HG03139 (cell line): Measurements from ENCODE around the gene C2CD5.
A peak's percentile ranks its signal among the peaks of the same experiment; 100 is the strongest.

ENCODE experiments used
- ATAC-seq: cut with Tn5 transposase; IDR thresholded peaks from one replicate; pipeline ENCODE4 v1.9.1; 2021; ENCODE audit not compliant: unreplicated experiment

The C2CD5 gene

DNA sequence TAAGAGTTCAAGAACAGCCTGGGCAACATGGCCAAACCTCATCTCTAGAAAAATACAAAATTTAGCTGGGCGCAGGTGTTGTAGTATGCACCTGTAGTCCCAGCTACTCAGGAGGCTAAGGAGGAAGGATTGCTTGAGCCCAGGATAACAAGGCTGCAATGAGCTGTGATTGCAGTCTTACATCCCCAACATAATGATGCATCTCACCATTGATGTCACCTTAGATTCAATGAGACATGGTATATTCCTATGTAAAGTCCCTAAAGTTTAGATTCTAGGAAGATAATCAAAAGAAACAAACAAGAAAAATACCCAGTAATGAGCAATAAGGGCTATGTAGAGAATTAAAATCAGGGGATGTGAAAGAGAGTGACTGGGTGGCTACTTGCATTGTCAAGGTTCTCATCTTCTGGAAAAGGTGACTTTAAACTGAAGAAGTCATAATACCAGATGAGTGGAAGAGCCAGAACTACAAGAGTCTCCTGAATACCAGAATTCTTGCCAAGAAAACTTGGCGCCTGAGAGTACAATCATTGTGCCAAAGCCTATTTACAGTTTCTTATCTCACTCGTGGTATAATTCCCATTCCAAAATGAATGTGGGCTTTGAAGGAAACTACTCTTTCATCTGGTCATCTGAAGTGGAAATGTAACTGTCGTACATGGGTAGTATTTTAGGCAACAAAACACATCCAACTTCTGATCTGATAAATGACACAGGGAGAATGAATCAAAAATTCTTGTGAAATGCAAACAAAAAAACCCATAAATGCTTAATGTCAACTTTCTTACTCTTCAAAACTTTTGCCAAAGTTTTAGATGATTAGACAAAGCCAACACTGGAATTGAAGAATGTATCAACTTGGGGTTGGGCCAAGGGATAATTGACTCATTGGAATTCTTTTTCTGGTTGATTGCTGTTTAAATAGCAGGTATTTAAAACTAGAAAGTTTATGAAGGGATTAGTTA is 128.7 kb downstream of the C2CD5 start:
- ATAC-seq, result no peak

DNA sequence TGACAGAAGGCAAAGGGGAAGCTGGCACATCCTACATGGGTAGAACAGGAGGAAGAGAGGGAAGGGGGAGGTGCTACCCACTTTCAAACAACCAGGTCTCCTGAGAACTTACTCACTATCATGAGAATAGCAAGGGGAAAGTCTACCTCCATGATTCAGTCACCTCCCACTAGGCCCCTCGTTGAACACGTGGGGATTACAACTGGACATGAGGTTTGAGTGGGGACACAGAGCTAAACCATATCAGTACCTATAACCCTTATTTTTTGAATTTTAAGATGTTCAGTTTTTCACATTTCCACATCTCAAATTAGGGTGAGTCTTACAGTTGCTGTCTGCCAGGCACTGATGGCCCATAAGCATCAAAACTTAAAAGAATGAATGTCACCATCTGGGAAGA is 129.6 kb downstream of the C2CD5 start:
- no peak for ATAC-seq

DNA sequence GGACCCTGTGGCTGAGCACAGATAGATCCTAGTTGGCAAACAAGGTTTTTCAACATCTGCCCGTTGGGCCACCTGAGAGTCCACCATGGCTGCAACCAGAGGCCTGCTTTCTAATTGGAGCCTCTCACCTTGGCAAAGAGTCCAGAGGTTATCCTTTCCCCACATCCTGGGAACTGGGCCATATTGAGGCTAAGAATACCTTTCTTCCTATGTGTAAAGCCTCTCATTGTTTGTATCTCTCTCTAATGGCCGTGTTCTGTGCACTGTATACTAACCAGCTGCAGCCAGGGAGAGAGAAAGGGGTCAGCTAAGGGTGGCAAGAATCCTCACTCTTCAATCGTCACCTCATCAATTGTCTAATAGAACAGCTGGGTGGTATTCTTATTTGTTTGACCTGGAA is 130.8 kb downstream of the C2CD5 start:
- ATAC-seq, result no peak

DNA sequence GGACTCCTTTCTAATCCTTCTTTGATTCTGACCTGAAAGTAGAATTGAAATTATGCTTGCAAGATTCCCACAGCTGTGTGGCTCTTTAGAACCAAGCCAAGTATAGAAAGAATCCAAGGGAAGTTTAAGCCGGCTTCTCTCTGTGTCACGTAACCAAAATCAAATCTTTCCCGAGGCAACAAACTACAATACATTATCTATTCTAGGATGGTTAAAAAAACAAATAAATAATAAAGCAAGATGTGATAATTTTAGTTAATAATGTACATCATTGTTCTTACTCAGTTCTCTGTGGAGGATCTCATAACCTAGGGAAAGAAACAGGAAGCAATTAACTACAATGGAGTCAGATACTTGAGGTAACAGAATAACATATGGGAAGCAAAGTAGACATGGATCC is 131.8 kb downstream of the C2CD5 start:
- no peak for ATAC-seq

DNA sequence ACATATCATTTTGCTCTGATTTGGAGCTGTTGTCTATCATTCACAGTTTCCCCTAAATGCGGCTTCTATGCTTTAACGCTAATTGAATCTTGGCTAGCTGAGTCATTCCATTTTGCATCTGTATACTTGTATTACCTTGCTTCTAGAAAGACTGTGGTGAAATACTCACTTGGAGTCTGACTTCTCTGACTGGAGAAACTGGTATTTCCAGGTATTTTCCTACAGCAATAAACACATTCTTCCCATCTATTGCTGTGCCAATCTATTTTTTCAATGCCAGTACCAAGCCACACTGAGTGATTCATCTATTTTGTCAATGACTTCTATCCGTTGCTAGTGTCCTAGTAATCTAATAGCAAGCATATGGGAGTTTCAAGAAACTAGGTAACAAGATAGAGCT is 133.9 kb downstream of the C2CD5 start:
- no peak for ATAC-seq

DNA sequence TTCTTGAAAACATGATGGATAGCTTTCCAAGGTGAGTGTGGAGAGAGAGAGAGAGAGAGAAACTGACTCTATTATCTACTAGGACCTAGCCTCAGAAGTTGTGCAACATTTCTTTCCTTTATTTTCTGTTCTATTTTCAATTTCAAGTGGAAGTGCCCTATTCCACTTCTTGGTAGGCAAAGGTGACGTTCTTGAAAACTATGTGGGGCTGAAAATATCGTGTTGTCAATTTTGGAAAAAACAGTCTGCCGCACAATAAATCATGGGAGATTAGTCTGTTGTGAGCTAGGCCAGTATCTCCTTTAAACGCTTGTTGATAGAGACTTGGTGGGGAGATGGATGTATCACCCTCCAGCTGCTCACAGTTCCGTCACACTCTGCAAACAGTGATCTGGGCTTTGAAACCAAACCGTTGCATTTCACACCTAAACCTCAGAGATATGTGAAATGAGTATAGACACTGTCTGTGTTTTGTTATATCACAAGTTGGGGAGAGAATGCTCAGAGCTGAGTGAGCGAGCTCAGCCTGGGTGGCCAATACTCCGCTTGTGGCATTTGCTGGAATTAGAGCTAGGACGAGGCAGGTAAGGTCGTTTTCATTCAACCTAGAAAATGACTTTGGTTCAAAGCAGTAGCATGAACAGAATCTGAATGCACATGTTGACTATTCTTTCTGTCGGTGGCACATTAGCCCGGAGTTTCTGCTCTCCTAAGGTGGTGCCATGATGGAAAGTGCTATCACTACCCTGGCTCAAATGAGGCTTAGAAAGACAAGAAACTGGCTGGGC is 134.8 kb downstream of the C2CD5 start:
- peak; percentile 96 for ATAC-seq

DNA sequence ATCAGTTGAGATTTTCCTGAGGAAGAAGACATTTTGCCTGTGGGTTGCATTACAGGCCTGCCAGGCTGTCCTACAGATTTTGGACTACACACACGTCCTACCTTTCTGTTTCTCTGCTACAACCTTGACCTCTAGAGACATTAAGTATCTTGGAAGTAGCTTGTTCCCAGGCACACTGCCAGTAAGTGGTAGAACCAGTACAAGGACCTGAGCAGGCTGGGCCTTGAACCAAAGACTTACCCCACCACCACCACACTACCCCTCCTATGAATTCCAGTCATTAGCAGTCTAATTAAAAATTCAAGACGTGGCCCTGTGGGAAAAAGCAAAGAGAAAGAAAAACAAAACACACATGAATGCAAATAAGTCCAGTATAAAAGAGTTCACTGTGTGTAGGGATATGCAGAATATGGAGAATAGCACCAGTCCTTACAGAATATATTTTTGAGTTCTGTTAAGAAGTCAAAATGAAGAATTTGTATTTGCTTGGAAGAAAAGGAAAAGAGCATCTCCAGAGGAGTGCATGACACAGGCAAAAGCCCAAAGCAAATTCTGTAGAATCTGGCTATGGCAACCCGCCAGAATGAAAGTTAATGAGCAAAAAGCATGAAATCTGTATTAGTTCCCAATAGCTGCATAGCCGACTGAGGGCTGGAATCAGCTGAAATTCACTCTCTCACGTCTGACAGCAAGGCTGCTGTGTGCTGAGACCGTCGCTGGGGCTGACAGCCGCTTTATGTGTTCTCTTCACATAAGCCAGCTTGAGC is 135.5 kb downstream of the C2CD5 start:
- no peak for ATAC-seq

DNA sequence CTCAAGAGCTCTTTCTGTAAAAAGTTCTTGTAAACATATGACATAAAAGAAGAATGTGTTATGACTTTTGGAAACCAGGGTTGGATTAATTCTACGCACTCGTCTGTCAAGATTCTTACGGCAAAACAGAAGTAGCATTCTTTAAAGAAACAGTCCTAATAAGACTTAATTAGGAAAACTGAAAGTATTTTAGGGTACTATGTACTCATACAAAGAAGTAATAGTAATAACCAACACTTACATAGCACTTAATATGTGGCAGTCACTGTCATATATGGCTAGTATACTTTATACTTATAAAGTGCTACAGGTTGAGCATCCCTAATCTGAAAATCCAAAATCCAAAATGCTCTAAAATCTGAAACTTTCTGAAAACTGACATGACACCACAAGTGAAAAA is 136.9 kb downstream of the C2CD5 start:
- no peak for ATAC-seq

DNA sequence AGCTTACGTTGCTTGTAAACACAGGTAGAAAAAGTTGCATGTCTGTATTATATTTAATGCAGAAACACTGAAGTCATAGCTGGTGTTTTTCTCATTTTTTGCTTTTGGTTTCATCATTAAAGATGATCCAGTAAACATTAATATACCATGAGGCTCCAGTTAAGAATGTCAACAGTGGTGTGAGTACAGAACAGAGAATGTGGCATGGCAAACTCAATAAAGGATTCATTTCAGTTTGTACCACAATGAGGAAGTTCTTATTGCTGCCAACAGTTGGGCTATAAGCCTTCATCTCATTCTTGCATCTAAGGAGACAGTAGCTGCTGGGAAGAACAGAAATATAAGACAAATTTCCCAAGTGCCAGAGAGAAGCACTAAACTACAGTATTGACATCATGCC is 137.7 kb downstream of the C2CD5 start:
- ATAC-seq, result peak; percentile 39

DNA sequence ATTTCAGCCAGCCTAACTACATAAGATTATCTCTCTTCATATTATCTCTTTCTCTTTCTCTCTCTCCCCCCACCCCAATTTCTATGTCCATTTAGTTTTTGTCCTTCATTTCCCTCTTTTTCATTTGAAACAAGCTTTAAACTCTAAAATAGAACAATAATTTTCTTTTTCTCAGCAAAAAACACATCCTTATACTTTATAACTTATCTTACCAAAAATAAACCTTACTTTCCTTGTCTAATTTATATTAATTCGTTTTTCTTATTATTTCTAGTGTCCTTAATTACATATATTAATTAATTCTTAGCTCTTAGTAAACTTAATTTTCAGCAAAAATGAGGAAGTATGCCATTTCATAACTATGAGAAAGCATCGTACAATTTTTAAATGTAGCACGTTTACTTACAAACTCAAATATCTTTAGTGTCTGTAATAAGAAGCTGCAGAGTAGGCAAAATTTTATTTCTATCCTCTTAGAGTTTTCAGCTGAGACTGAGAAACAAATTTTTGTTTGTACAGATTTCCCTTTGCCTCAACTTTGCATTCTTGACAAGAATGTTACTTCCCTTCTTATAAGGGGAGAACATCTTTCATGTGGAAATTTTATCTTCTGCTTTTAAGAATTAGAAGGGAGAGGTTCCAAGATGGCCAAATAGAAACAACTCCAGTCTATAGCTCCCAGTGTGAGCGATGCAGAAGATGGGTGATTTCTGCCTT is 144.7 kb downstream of the C2CD5 start:
- no peak for ATAC-seq
